Measurements from ENCODE around the gene RNF214.
"Not testable (repeated sequence)": the region's sequence is repeated elsewhere in the genome, so short reads cannot be mapped to it uniquely, and the experiment has no call there.

DNA sequence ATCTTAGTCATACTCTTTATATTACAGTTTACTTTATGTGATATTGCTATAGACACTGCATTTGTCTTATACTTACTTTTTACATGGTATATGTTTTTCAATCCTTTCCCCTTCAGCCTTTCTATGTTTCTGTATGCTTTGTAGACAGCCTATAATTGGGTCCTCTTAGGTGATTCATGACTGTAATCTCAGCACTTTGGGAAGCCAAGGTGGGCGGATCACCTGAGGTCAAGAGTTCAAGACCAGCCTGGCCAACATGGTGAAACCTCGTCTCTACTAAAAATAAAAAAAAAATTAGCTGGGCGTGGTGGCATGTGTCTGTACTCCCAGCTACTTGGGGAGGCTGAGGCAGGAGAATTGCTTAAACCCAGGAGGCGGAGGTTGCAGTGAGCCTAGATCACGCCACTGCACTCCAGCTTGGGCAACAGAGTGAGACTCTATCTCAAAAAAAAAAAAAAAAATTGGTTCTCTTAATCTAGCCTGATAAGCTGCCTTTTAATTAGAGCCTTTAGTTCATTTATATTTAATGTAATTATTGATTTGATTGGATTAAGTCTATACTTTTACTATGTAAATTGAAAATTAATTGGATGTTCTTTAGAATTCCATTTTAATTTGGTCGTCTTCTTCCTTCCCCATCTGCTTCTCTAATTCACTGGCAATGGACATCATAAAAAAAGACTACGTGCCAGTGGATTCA lies 32.3 kb downstream of the RNF214 start:
- not testable (repeated sequence) for TF ChIP-seq ZNF565 (CRISPR knock-in tag; conservative IDR thresholded peaks at IDR 0.05; ENCODE audit: low read depth); OSR1 (CRISPR knock-in tag; IDR thresholded peaks at IDR 0.05); GLIS3 (CRISPR knock-in tag; IDR thresholded peaks at IDR 0.05); ESRRG (CRISPR knock-in tag; IDR thresholded peaks at IDR 0.05); ARNTL (CRISPR knock-in tag; IDR thresholded peaks at IDR 0.05; ENCODE audit: borderline replicate concordance, low read depth); ZFP3 (CRISPR knock-in tag; IDR thresholded peaks at IDR 0.05); CREB5 (CRISPR knock-in tag; IDR thresholded peaks at IDR 0.05; ENCODE audit: low read depth); RARB (CRISPR knock-in tag; IDR thresholded peaks at IDR 0.05); PPARA (CRISPR knock-in tag; IDR thresholded peaks at IDR 0.05; ENCODE audit: borderline replicate concordance)
- TF ChIP-seq, protein P1, sequence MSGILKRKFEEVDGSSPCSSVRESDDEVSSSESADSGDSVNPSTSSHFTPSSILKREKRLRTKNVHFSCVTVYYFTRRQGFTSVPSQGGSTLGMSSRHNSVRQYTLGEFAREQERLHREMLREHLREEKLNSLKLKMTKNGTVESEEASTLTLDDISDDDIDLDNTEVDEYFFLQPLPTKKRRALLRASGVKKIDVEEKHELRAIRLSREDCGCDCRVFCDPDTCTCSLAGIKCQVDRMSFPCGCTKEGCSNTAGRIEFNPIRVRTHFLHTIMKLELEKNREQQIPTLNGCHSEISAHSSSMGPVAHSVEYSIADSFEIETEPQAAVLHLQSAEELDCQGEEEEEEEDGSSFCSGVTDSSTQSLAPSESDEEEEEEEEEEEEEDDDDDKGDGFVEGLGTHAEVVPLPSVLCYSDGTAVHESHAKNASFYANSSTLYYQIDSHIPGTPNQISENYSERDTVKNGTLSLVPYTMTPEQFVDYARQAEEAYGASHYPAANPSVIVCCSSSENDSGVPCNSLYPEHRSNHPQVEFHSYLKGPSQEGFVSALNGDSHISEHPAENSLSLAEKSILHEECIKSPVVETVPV (CRISPR knock-in tag; IDR thresholded peaks at IDR 0.05) = not testable (repeated sequence)
- TF ChIP-seq, protein P2, sequence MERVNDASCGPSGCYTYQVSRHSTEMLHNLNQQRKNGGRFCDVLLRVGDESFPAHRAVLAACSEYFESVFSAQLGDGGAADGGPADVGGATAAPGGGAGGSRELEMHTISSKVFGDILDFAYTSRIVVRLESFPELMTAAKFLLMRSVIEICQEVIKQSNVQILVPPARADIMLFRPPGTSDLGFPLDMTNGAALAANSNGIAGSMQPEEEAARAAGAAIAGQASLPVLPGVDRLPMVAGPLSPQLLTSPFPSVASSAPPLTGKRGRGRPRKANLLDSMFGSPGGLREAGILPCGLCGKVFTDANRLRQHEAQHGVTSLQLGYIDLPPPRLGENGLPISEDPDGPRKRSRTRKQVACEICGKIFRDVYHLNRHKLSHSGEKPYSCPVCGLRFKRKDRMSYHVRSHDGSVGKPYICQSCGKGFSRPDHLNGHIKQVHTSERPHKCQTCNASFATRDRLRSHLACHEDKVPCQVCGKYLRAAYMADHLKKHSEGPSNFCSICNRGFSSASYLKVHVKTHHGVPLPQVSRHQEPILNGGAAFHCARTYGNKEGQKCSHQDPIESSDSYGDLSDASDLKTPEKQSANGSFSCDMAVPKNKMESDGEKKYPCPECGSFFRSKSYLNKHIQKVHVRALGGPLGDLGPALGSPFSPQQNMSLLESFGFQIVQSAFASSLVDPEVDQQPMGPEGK (CRISPR knock-in tag; IDR thresholded peaks at IDR 0.05; ENCODE audit: borderline replicate concordance) = not testable (repeated sequence)

Measured in SK-N-SH treated with all-trans-retinoic acid at 6 μM for 48 hours (cell line).